SK-N-SH treated with all-trans-retinoic acid at 6 μM for 48 hours (cell line): Measurements from ENCODE around the gene BPIFB3.

Experiments used
- ATAC-seq: fragments of 200-7000 bp; cut with Tn5 transposase; 3 replicates; pipeline ENCODE4 v1.9.1; 2020; ENCODE audit warnings: mild to moderate bottlenecking, moderate library complexity
- ARNTL ChIP-seq: fragments of 450-650 bp; formaldehyde crosslinking; IDR thresholded peaks from 2 replicates; pipeline ENCODE4 v1.5.0; 2020; ENCODE audit warnings: low read depth, mild to moderate bottlenecking, moderate library complexity, borderline replicate concordance
- BACH2 ChIP-seq: fragments of 250-450 bp; sonication (Bioruptor Pico); IDR thresholded peaks from 2 replicates; pipeline ENCODE4 v1.9.0; 2021; ENCODE audit warnings: mild to moderate bottlenecking, borderline replicate concordance
- CREB5 ChIP-seq: fragments of 250-450 bp; sonication (Bioruptor Pico); IDR thresholded peaks from 2 replicates; pipeline ENCODE4 v1.5.1; 2020; ENCODE audit warnings: low read depth, mild to moderate bottlenecking, moderate library complexity
- CSDC2 ChIP-seq: fragments of 250-450 bp; sonication (Bioruptor Pico); IDR thresholded peaks from 2 replicates; pipeline ENCODE4 v1.5.0; 2020; ENCODE audit warnings: mild to moderate bottlenecking, moderate library complexity
- CSRNP3 ChIP-seq: fragments of 250-450 bp; sonication (Bioruptor Pico); IDR thresholded peaks from 2 replicates; pipeline ENCODE4 v1.5.1; 2021; ENCODE audit warnings: mild to moderate bottlenecking, moderate library complexity
- ESRRG ChIP-seq: fragments of 250-450 bp; sonication (Bioruptor Pico); IDR thresholded peaks from 2 replicates; pipeline ENCODE4 v1.6.1; 2021; ENCODE audit warnings: mild to moderate bottlenecking
- ISL1 ChIP-seq: fragments of 250-450 bp; sonication (Bioruptor Pico); IDR thresholded peaks from 2 replicates; pipeline ENCODE4 v2.1.2; 2022; ENCODE audit warnings: mild to moderate bottlenecking, moderate library complexity
- OSR1 ChIP-seq: fragments of 250-450 bp; sonication (Bioruptor Pico); IDR thresholded peaks from 2 replicates; pipeline ENCODE4 v1.8.0; 2022; ENCODE audit warnings: moderate library complexity, mild to moderate bottlenecking, inconsistent platforms
- PATZ1 ChIP-seq: fragments of 250-450 bp; sonication (Bioruptor Pico); IDR thresholded peaks from 2 replicates; pipeline ENCODE4 v1.8.0; 2020; ENCODE audit warnings: mild to moderate bottlenecking, moderate library complexity, borderline replicate concordance
- POU6F1 ChIP-seq: fragments of 250-450 bp; sonication (Bioruptor Pico); IDR thresholded peaks from 2 replicates; pipeline ENCODE4 v1.8.0; 2021; ENCODE audit warnings: low read depth, mild to moderate bottlenecking, moderate library complexity, borderline replicate concordance
- PPARA ChIP-seq: fragments of 250-450 bp; sonication (Bioruptor Pico); IDR thresholded peaks from 2 replicates; pipeline ENCODE4 v1.5.0; 2020; ENCODE audit warnings: mild to moderate bottlenecking, borderline replicate concordance
- RARB ChIP-seq: fragments of 250-450 bp; sonication (Bioruptor Pico); IDR thresholded peaks from 2 replicates; pipeline ENCODE4 v1.8.0; 2021; ENCODE audit warnings: mild to moderate bottlenecking, moderate library complexity
- SNAI2 ChIP-seq: fragments of 250-450 bp; sonication (Bioruptor Pico); IDR thresholded peaks from 2 replicates; pipeline ENCODE4 v1.5.0; 2020; ENCODE audit warnings: mild to moderate bottlenecking, moderate library complexity
- TOX ChIP-seq: fragments of 250-450 bp; sonication (Bioruptor Pico); IDR thresholded peaks from 2 replicates; pipeline ENCODE4 v1.8.0; 2021; ENCODE audit warnings: mild to moderate bottlenecking, moderate library complexity, borderline replicate concordance
- TSHZ2 ChIP-seq: fragments of 250-450 bp; sonication (Bioruptor Pico); IDR thresholded peaks from 2 replicates; pipeline ENCODE4 v1.5.0; 2020; ENCODE audit warnings: mild to moderate bottlenecking, moderate library complexity
- ZC3H10 ChIP-seq: fragments of 250-450 bp; sonication (Bioruptor Pico); IDR thresholded peaks from 2 replicates; pipeline ENCODE4 v1.5.1; 2021; ENCODE audit warnings: mild to moderate bottlenecking, moderate library complexity
- ZFP3 ChIP-seq: fragments of 250-450 bp; sonication (Bioruptor Pico); IDR thresholded peaks from 2 replicates; pipeline ENCODE4 v1.5.0; 2020; ENCODE audit warnings: mild to moderate bottlenecking, moderate library complexity
- ZFP30 ChIP-seq: fragments of 450-650 bp; formaldehyde crosslinking; IDR thresholded peaks from 2 replicates; pipeline ENCODE4 v1.5.0; 2022; ENCODE audit warnings: mild to moderate bottlenecking, moderate library complexity
- ZNF70 ChIP-seq: fragments of 450-650 bp; formaldehyde crosslinking; IDR thresholded peaks from 2 replicates; pipeline ENCODE4 v1.5.0; 2020; ENCODE audit warnings: mild to moderate bottlenecking, moderate library complexity

The BPIFB3 gene

GRCh38 chr20:33053291-33054106 is at the start of gene BPIFB3:
BPIFB3 (plus strand) TSS chr20:33053903; CDS start chr20:33055436, 1,533 bp downstream.
- TF ChIP-seq SNAI2 (CRISPR knock-in tag) = no peak
- TF ChIP-seq, all 23 proteins: peak for 0
- no peak for ATAC-seq

- no peak for ATAC-seq
- TF ChIP-seq CREB5 (CRISPR knock-in tag) (no peak), PATZ1 (no peak), ZFP3 (no peak), RARB (CRISPR knock-in tag) (no peak), TSHZ2 (CRISPR knock-in tag) (no peak), BACH2 (CRISPR knock-in tag) (no peak), ISL1 (no peak), TOX (CRISPR knock-in tag) (no peak), ARNTL (CRISPR knock-in tag) (no peak), CSRNP3 (CRISPR knock-in tag) (no peak), ESRRG (CRISPR knock-in tag) (no peak), ZC3H10 (CRISPR knock-in tag) (no peak), ZFP30 (CRISPR knock-in tag) (no peak), OSR1 (CRISPR knock-in tag) (no peak)
Measured at GRCh38 chr20:33004141-33004751, 49.5 kb upstream of the BPIFB3 start, which contains the start of gene SUN5. SUN5 (minus strand) TSS chr20:33004433; CDS start chr20:33004340, 93 bp downstream.

- ATAC-seq = no peak
- TF ChIP-seq OSR1 (CRISPR knock-in tag) (no peak), ZNF70 (CRISPR knock-in tag) (no peak), ISL1 (no peak), PPARA (no peak), POU6F1 (CRISPR knock-in tag) (no peak), CSDC2 (CRISPR knock-in tag) (no peak)
Measured at GRCh38 chr20:33005132-33005566, 48.6 kb upstream of the BPIFB3 start.
